GM21423 (cell line): ENCODE measurements around the gene MASP1.
"Not testable (repeated sequence)": the region's sequence is repeated elsewhere in the genome, so short reads cannot be mapped to it uniquely, and the experiment has no call there.

Source experiments
- ATAC-seq: cut with Tn5 transposase; IDR thresholded peaks from one replicate; pipeline ENCODE4 v1.9.1; 2021; ENCODE audit warnings: mild to moderate bottlenecking, moderate library complexity; ENCODE audit not compliant: unreplicated experiment

MASP1 gene

DNA sequence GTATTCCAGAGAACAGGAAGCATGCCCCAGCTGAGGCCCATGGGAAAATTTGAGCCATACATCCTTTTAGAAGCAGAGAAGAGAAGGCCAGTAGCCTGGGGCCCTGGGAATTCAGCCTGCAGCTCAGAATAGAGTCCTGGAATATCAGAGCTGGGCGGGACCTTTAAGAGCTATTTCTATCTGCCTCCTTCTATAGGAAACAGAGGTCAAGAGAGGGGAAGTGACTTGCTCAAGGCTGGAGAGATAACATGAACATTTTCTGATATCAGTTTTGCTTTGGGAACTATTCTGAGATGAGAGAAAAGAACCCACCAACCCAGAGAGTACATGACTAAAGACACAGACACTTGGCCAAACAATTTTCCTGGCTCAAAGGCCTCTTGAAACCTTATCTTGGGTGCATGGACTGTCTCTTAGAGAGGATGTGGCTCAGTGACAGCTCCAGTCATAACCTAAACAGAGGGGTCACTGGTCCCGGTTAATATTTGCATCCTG, 26.0 kb downstream of the MASP1 start:
- ATAC-seq = no peak

DNA sequence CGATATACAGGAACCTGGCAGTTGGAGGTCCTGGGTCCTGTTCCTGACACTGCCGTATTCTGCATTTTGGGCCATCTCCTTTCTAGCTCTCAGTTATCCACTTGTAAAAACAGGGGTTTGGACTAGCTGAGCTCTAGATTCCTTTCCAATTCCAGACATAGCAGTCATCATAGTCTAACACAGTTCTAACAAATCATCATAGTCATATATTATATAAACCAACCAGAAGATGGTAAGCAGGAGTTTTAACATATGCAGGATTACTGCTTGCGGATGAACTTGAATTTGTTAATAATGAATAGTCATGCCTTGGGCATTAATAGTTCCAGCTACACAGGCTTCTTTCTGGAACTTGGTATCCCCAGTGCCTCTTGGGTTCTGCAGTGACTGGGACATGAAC, 26.6 kb downstream of the MASP1 start:
- no peak for ATAC-seq

- ATAC-seq = no peak
These were observed 27.5 kb downstream of the MASP1 start for GRCh38 chr3:187264021-187264420.

GRCh38 chr3:187263270-187263669, 28.3 kb downstream of the MASP1 start:
- ATAC-seq = no peak

DNA sequence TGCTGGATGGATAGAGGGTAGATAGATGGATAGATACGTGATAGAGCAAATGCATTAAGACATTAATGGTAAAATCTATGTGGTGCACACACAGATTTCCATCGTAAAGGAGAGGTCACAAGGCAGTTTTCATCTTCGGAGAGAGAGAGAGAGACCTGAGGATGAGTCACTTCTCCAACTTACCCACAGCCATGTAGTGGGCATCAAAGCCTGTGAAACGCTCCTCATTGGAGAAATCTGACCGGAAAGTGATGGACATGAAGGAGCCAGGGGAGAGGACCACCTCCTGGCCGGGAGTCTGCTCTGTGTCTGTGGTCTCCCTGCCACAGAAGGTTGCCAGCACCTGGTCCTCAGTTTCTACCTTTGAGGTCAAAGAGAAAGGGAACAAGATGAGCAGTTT, 29.2 kb downstream of the MASP1 start:
- ATAC-seq = no peak

- no peak for ATAC-seq
These were observed 30.0 kb downstream of the MASP1 start for GRCh38 chr3:187261541-187261969.

DNA sequence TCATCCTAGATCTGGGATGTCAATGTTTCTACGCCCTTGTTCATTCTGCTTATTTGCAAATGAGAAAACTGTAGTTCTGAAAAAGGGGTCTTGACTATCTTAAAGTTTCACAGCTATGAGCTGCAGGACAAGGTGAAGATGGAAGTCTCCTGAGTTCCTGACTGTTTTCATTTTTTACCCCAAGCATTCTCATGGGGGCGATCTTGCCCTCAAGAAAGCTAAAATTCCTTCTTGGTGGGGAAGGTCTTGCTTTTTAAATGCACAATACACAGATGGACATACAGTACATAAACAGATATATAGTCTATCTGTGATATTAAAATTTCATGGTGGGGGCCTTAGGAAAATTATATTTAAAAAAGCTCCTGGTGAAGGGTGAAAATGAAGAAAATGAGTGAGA, 32.4 kb downstream of the MASP1 start:
- no peak for ATAC-seq

GRCh38 chr3:187257992-187258692, 33.4 kb downstream of the MASP1 start:
- no peak for ATAC-seq

GRCh38 chr3:187257471-187257870, 34.1 kb downstream of the MASP1 start:
- no peak for ATAC-seq

DNA sequence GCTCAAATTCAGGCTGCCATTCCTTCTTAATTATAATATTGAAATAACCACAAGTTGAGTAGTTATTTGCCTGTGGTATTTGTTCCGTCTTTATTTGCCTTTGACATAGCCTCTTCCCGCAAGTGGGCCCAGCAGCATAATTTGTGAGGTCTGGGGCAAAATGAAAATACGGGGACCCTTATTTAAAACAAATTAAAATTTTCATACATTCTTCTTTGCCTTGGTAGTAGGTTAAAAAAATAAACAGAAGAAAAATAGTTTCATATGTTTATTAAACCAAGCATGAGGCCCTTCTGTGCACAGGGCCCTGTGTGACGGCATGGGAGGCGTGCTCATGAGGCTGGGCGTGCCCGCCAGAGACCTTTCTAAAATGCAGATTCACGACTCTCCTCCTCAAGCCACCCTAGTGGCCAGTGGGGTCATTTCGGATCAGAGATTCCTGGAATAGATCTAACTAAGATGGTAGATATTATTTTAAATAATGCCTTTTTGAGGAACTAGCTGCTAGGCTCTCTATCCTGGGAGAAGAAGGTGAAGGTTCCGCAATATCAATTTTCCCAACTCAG, 35.4 kb downstream of the MASP1 start:
- ATAC-seq = no peak

DNA sequence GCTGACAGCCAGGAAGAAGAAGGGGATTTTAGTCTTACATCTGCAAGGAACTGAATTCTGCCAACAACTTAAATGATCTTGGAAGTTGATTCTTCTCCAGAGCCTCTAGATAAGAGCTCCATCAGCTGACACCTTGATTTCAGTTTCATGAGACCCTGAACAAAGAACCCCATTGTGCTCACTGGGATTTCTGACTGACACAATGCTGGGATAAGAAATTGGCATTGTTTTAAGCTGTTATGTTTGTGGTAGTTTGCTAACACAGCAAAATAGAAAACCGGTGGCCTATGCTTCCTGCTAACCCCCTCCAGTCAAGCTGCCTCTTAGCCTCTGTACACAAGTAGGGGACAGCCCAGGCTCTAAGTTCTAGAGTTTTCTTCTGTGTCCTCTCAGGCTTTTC, 36.2 kb downstream of the MASP1 start:
- ATAC-seq = no peak

DNA sequence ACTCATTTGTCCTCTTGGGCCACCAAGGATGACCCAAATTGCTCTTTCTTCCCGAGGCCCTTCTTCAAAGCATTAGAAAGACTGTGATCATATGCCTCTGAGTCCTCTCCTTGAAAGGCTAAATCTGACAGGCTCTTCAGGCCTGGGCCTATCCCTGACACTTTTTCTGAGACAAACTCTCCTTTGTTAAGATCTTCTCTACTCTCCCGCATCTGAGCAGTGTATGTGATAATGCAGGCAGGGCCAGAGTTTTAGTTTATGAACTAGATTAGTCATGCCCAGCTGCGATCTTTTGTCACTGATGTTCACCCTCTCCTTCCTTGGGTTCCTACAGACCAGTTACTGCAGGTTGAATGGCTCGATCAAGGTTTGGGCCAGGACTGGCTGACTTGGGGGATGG, 39.2 kb downstream of the MASP1 start:
- no peak for ATAC-seq

- no peak for ATAC-seq
These were observed 39.9 kb downstream of the MASP1 start for GRCh38 chr3:187251599-187251998.

- ATAC-seq = no peak
These were observed 44.1 kb downstream of the MASP1 start for GRCh38 chr3:187247398-187247797.

DNA sequence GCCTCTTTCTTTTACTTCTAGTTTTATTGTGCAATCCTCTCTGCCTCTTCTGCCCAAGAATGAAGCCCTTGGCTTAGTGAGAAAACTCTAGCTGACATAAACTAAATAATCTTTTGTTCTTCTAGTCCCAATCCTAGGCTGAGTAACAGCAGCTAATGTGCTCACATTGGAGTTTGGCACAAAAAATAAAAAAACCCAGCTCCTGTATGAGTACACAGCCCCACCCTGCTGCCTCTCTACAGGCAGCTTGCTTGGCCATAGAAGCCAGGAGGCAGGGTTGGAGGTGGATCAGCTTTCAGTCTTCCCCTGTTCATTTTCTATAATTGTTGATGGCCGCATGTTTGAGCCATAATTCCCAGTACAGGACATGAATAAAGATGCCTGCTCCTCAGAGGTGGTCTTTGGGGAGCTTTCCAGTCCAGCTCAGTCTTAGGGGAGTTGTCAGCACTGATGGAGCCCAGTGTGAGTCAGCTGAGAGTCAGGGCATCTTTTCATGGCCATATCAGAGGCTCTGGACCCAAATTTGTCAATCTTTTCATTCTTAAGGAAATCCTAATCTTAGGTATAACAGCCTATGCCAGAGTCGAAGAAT, 47.5 kb downstream of the MASP1 start:
- ATAC-seq = no peak

GRCh38 chr3:187242900-187243299, 48.6 kb downstream of the MASP1 start:
- no peak for ATAC-seq

GRCh38 chr3:187242435-187242834, 49.1 kb downstream of the MASP1 start:
- ATAC-seq = no peak

DNA sequence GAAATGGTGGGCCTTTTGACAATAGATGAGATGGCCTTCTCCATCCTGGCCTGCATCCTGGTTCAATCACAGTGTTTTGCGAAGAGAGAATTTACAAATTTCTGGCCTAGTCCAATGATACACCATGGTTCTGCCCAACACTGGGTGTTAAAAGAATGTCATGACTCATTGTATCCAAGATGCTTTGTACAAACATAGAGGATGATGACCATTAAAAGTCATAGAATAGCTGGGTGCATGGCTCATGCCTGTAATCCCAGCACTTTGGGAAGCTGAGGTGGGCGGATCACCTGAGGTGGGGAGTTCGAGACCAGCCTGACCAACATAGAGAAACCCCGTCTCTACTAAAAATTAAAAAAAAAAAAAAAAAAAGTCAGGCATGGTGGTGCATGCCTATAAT, 52.7 kb downstream of the MASP1 start:
- ATAC-seq = not testable (repeated sequence)

DNA sequence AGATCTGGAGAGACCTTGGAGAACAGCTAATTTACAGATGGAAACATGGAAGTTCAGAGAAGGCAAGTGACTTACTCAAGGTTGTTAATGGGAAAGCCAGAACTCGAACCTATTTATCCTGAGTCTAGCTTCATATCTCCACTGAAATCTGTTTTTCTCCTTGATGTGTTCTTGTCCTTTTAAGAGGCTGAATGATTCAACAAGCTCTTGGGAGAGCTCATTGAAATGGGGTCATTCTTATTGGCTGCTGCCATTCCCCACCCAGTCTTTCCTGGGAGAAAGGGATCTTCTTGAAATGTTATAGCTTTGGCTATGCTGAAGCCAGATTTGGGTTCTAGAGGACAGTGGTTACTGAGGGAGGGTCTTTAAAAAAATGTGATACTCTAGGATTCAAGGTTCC, 53.3 kb downstream of the MASP1 start:
- ATAC-seq = no peak

DNA sequence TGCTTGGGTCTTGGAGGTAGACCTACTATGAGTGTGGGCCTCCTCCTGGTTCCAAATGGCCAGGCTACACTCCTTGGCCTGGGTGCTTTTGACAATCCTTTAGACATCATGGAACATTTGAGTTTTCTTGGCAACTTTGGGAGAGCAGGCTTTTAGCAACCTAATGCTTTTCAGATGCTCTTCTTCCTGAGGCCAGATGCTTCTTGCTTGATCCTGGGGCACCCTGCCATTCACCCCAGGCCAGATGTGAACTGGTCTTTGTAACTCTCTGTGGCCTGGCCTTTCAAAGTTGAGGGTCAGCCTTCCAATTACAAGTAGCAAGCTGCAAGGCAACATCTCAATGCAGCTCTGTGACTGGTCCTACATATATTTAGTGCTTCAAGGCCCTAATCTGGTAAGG, 53.8 kb downstream of the MASP1 start:
- no peak for ATAC-seq

DNA sequence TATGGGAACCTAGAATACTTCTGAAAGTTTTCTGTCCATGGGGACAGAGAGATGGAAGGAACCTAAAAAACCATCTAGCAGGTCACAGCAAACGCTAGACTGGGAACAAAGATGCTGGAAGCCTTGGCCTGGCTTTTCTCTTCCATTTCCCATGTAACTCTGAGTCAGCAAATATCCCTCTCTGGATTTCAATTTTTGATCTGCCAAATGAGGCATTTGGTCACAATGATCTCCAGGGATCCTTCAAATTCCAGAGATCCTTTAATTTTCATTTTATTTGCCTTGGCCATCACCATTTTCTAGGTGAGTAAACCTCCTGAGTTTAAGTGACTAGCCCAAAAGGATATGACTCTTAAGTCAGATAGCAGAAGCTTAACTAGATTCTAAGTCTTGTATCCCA, 54.6 kb downstream of the MASP1 start:
- ATAC-seq = no peak

- ATAC-seq = no peak
These were observed 61.5 kb downstream of the MASP1 start for GRCh38 chr3:187230011-187230410.
